NCI-H345 treated with DMSO at 0.1 percent for 48 hours (cell line): ENCODE measurements around the gene DSCAML1.

Experiments used
- DNase-seq: peaks from one replicate; lab custom pipeline; 2025; ENCODE audit not compliant: unreplicated experiment; lab: John Stamatoyannopoulos, UW

Gene DSCAML1

DNA sequence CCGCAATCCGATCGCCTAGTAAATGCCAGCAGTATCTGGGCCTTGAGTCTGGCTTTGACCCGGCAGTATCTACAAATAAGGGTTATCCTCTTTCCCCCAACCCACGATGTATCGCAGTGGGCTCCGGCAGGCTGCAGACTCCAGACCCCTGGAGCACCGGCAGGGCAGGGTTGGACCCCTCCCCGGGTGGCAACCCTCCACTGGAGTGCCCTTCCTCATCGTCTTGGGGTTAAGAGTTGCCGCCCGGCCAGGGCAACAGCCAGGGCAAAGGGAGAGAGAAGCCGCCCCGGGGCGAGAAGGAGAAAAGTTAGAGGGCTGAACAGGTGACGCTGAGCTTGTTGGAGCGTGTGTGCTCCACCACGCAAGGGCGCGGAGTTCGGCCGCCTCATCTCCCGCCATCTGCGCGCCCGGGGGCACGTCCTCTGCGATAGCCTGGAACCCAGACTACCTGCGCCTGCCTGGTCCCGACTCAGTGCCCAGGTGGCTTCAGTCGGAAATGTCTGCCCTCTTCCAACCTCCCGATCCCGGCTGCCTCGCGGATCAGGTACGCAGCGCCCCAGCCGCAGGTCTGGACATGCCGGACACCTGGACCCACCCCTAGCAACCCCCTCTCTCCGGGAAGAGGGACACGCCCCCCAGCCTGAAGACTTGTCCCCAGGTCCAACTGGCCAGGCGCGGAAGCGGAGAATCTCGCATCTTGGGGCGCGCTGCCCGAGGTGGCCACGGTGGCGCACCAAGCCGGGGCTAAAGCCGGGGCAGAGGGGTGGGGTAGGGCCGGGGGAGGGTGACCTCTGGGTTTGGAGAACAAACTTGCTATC, 1.2 kb downstream of the DSCAML1 start:
- DNase-seq, result no peak

DNA sequence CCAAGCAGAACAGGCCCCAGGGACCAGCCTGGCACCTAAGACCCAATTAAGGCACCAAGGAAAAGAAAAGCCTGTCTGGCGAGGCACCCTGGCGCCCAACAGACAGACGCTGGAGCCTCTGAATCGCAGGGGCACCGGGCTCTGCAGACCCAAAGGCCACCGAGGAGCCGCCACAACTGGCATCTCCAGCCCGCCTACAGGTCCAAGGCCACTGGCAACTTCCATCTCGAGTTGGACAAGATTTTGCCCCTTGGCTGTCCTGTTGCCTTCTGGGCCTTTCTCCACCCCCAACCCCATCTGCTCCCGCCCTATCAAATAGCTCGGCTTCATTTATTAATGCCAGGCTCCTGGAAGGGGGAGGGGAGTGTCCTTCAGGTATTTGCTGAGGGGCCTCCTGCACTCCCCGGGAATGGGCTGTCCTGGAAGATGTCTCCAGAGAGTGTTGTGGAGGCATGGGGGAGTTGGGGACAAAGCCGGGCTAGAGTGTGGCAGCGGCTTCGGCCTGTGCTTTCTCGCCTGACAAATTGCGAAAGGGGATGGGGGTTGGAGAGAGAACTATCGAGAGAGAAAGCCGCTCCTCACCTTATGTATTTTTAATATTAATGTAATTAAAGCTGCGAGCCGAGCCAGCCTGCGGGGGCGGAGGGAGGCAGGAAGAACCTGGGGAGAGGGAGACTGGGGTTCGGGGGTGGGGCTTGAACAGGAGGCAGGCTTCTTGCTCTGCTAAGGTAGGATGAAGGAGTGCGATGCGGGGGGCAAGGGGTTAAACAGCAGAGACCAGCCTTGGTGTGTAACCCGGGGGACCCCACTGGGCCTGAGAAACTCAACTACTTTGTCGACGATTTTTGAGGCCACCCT, 2.0 kb downstream of the DSCAML1 start:
- no peak for DNase-seq

DNA sequence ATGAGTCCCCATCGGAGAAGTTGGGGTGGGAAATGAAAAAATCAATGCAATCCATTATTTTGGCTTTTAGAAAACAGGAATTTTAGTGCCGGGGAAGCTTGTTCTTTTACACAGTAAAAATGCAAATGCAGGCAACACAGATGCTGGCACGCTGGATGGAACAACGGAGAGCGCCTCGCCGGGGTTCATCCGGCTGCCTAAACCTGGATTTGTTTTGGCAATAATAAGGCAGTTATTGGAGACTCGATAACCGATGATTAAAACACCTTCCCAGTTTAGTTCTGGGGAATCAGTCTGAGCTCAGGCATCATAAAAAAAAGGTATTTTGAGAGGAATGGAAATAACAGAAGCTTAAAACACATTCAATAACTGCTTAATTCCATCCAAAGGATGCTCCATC, 2.9 kb downstream of the DSCAML1 start:
- no peak for DNase-seq

DNA sequence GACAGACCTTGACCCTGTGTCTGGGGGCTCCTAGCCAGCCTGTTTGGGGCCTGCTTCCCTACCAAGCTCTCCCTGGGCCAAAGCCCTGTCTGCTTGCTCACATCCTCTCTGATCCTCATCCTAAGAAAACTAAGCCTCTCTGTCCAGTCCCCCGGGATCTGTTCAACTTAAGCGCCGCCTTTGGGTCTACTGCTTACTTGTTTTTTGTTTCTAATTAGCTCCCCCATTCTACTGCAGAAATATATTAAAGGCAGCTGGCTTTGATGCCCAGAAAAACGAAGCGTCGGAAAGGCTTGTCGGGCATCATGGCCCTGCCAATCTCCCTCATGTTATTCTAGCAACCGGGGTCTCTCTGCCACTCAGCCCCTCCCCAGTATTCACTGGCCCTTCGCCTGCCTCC, 3.4 kb downstream of the DSCAML1 start:
- no peak for DNase-seq

DNA sequence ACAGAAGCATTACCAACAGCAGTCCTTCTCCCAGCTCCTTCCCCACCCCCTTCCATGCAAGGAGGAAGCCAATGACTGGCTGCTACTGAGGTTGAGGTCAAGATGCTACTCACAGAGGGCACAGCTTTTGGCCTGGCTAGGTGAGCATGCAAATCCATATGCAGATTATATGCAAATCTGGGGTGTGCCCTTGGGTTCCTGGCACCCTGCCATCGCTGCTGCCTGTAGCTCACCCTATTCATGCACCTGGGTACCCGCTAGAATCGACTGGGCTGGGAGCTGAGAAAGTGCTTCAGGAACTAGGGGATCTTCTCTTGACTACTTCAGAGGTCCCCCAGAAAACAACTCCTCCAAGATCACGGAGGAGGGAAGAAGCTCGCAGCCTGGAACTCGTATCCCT, 4.0 kb downstream of the DSCAML1 start:
- DNase-seq, result no peak

DNA sequence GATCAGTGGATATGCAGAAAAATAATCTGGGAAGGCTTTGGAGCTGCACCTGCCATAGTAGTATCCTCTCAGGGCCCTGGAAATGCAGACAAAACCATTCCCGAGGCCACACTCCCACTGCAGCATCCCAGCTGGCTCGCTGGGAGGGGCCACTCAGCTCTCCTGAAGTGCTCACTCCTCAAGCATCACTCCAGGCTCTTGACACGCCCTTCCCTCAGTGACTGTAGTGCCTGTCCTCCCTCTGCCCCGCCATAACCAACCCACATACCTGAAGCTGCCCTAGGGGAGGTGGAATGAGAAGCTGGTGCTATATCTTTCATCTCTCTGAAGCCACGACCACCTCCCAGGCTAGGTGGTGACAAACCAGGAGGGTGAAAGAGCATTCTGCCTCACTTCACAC, 4.8 kb downstream of the DSCAML1 start:
- peak; percentile 94 for DNase-seq

DNA sequence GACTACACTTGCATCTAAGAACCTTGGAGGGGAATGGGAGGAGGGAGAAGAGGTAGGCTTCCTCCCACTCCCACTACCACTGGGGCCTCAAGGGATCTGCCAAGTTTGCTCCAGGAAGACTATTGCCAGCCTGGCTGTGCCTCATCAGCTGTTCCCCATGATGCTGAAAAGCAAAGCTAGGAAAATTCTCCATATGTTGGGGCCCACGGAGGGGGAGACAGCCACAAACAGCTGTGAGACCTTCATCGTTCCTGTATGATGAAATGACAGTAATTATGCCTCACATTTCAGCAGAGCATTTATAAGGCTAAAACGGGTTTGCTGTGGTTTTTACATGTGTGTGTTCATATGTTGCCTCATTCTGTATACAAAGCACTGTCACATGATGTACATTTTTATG, 6.7 kb downstream of the DSCAML1 start:
- no peak for DNase-seq

DNA sequence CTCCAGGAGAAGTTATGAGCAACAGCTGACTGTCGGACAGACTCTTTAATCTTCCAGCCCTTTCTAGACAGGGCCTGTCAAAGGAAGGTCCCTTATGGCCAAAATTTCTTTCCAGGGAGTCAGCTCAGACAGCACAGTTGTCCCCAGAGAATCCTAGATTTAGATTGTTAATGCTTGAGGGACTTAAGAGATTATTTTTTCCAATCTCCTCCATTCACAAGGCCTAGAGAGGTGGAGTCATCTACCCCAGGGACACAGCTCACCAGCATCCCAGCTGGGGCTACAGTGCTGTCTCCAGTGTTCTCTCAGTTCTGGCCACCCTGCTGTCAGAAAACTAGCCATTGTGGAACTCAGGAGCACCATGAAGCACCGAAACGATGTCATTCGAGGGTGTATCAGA, 7.8 kb downstream of the DSCAML1 start:
- DNase-seq, result no peak

DNA sequence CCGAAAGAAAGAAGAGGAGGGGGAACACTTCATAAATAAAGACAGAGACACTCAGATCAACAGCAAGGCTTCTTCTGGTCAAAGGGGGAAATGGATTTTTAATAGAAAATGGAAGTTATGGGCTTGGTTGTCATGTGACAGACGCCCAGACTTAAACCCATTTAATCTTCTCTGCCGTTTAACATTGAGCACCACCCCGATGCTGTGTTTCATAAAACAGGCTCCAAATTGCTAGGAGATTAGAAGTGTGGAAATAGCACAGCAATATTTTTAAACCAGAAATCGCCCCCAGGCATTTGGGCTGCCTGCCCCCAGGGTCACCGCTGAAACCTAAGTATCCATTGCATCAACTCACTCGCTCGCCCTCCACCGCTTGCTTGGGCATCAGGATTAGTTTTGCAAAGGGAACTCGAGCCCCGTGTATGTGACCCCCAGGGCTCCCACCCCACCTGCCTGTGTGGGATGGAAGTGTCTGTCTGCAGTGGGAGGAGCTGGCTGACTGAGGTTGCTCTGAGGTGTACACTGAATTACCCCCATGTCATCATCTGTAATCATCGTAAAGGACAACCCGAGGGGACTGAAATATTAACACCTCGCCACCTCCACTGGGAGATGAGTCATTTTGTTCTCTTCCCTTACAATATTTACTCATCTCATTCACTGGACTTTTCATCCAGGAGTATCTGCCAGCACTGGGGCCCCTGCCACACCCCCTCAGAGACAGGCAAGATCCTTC, 10.7 kb downstream of the DSCAML1 start:
- DNase-seq, result no peak

DNA sequence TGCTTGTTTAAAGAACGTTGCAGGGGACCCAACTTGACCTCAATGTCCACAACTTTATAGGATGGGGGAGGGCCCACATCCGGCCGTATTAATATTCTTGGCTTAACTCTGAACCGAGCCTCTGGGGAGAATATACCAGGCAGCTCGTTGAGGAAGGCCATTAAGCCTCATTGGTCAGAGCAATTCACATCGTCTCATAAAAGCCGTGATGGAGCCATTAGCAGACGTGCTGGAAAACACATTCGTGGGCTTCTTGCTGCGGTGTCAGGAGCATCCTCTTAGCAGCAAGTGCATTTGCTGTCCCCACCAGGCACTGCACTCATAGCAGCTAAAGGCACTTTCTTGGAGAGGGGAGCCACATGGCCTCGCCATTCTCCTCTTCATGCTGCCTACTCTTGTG, 14.9 kb downstream of the DSCAML1 start:
- DNase-seq, result no peak

DNA sequence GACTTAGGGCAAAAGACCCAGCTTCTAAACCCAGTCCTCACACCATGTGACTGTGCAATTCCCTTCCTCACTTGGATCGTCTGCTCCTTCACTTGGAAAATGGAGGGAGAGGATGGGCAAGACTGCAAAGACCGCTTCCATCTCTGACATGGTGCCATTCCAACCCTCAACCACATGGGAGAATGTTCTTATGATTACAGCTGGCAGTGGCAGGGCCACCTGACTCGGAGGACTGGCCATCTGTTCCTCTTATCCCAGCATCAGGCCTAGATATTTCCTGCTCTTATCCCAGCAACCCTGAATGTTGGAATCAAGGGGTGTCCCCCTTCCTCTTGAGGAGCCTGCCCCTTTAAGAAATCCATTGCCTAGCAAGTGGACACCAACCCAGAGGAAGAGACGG, 15.4 kb downstream of the DSCAML1 start:
- no peak for DNase-seq

DNA sequence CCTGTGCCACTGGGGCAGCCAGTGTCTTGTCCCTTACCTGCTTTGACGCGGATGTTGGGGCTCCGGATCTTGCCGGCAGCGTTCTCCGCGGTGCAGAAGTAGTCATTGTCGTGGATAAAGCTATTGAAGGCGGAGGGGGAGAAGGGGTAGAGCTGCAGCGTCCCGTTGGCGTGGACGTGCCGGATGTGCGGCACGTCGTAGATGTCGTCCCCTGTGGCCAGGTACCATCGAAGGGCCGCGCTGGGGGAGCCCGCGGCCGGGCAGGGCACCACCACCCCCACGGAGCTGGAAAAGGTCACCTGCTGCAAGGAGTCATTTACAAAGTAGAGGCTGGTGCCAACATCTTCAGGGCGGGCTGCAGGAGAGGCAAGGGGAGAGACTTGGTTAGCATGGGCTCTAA, 16.6 kb downstream of the DSCAML1 start:
- no peak for DNase-seq

DNA sequence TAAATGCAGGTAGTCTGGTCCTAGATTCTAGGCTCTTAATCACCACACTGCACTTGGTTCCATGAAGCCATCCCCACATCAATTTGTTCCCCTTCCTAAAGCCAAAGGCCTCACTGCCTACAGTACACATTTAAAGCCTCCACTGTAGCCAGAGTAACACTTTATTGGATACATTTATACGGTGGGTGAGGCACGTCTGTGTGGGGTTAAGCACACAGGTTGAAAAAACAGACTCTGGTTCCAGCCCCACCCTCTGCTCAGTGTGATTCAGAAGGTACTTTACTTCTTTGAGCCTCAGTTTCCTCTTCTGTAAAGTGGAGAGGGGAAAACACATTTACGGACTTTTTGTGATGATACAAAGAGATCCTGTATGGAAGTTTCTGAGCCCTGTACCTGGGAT, 22.5 kb downstream of the DSCAML1 start:
- DNase-seq, result no peak

DNA sequence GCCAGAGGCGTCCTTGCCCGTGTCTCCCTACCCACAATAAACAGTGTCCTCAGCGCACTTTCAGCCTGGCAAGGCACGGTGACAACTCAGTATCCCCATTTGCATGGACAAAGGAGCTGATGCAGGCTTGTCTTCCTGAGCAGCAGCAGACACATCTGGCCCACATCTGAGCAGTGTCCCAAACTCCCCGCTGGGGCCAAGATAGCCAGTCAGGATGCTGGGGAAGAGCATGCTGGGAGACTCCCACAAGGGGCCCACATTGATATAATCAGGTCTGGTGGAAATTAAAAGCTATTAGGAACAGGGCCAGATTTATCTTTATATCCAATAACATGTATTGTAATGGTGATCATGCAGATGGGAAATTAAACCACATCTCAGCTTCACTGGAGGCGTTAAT, 24.7 kb downstream of the DSCAML1 start:
- DNase-seq, result no peak

DNA sequence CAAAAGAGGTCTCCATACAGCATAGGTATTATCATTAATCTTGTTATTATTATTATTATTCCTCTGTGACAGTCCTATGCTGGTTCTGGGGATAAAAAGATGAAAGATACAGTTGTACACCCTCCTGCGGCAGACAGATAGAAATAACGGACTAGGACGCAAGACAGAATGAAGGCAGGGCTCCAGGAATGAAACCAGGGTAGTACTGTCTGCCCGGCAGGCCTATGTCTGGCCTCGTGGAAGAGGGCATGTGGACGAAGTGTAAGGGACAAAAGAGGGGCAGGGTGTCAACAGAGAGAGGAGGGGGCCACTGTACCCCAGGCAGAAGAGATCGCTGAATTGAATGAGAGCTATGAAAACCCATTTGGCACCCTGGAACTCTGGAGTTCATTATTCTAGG, 25.2 kb downstream of the DSCAML1 start:
- no peak for DNase-seq

DNA sequence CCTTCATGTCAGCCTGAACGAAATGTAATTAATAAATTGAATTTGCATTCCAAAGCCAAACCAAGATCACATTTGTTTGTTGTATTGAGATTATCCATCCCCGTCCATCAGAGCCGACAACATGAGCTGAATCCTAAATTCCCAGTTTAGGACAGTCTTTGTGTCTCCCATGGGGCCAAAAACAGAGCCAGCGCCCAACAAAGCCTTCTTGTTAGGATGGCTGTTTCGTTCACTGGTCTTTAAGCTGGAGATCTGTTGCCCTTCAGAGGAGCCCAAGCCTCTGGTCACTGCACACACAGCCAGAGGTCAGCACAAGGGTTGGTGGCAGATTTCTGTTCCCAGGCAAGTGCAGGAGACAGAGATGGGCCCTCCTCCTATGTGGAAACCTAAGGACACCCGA, 25.8 kb downstream of the DSCAML1 start:
- DNase-seq, result no peak

DNA sequence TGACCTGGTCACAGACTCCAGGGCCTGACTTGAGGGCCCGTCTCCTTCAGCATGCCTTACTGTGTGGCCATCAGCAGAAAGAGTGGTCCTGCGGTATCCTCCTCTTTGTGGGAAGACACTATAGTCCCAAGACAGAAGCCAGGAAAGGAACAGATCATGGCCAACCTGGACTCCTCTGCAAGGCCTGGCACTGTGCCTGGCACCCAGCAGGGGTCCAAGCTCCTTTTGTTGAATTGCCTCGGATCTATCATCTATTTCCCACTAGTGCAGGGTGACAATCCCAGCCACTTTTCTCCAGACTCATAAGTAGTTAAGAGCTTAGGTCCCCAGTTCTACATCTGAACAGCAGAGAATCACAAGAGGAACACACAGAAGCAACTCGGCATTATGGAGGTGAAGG, 27.0 kb downstream of the DSCAML1 start:
- no peak for DNase-seq

DNA sequence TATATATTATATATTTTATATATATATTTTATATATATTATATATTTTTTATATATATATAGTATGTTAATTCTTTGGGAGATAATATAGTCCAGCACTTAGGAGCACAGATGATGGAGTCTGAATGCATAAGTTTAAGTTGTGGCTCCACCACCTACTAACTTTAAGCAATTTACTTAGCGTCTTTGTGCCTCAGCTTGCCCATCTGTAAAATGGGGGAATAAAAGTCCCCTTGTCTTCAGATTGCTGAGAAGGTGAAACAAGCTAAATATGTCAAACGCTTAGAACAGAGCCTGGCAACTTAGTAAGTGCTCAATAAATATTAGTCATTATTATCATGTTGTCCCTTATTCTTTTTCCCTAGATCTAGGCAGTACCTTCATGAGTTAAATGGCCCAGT, 27.5 kb downstream of the DSCAML1 start:
- no peak for DNase-seq

DNA sequence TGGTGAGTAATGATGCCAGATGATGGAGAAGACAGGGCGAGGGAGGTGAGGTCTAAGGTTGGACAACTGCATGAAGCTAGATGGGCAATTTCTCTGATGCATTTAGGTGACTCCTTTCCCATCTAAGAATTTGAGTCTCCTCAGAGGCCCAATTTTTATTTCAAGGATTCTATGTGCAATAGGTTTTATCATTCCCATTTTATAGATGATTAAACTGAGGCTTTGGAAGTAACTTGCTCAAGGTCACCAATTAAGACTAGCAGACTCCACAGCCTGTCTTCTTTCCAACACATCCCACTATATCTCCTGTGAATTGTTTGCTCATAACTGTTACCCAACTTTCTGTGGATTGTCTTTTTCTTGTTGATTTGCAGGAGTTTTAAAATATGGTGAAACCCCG, 28.5 kb downstream of the DSCAML1 start:
- DNase-seq, result no peak

DNA sequence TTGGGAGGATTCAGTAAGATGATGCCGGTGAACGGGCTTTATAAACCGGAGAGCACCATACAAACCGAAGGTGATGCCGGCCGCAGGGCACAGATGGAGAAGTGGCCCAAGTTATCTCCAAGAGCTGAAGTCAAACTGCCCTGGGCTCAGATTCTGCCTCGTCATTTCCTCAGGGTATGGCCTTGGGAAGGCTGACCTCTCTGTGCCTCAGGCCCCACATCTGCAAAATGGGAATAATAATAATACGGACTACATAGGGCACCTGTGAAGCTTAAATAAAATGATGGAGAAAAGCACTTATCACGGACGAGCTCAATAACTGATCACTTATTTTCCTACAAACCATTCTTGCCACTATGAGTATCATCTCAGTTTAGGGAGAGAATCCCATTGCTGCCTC, 29.9 kb downstream of the DSCAML1 start:
- DNase-seq, result no peak

DNA sequence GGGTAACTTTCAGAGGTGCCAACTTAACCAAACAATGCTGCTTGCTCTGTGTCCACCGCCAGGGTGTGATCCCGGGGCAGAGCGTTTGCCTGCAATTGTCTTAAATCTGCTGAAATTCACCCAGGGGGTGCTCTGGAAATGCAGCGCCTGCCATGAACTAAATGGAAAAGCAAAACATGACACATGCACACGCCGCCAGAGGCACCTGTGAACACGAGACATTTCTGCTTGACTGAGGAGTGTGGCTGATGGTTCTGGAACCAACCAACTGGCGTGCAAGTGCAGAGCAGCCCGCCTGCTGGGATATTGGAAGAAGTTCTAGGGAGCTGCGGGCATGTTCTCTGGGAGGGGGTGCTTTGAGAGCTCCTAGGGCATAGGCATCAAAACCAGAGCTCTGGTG, 30.4 kb downstream of the DSCAML1 start:
- DNase-seq, result no peak

DNA sequence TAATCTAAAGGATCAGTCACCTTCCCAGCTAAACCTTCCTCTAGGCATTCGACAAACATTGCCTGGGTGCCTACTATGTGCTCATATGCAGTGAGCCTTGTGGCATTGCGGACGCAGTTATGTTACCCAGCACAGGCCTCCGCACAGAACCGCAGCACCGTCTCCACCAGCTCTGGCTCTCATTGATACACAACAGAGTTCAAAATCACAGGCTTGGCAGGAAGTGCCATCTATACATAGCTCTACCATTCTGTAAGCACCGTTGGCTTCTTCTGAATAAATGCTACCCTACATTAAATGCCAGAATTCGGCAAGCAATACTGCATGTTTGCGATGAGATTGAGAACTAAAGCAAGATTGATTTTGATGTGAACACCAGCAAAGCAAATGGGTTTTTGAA, 31.0 kb downstream of the DSCAML1 start:
- no peak for DNase-seq
